Sigmoid colon (tissue), 7 donors: Measurements from ENCODE around the gene TRPM3. TPM values are rescaled to one million over a fixed set of nuclear protein-coding genes. Genes with fewer than 3 reads are reported as not detected.

Experiments
- DNase-seq: peaks from one replicate; pipeline ENCODE4 v3.0.0-alpha.2; 2019
- H3K27ac ChIP-seq, 4 donors: fragments of 200-600 bp; sonication (generic); one replicate each; pipeline ENCODE4 v1.5.1; 2016 to 2019; ENCODE audit warnings: mild to moderate bottlenecking in 1 of 4
- H3K27me3 ChIP-seq, 3 donors: fragments of 200-600 bp; sonication (generic); one replicate each; pipeline ENCODE4 v1.5.1; 2019; ENCODE audit warnings: mild to moderate bottlenecking in 1 of 3
- H3K36me3 ChIP-seq, 4 donors: fragments of 200-600 bp; sonication (generic); one replicate each; pipeline ENCODE4 v1.5.1; 2016 to 2019
- H3K4me1 ChIP-seq, 4 donors: fragments of 200-600 bp; sonication (generic); one replicate each; pipeline ENCODE4 v1.5.1; 2017 to 2019
- H3K4me3 ChIP-seq, 4 donors: fragments of 200-600 bp; sonication (generic); one replicate each; pipeline ENCODE4 v1.5.1; 2017 to 2019; ENCODE audit warnings: mild to moderate bottlenecking in 2 of 4, moderate library complexity in 1 of 4
- H3K9me3 ChIP-seq, 4 donors: fragments of 200-600 bp in 3 of 4; sonication (generic) in 3 of 4; one replicate each; pipeline versions ENCODE4 v1.5.1 to v1.6.1; 2013 to 2019
- EP300 ChIP-seq, 4 donors: sonication (generic); formaldehyde crosslinking; IDR thresholded peaks; one replicate each; pipeline ENCODE4 v1.6.1; 2017; ENCODE audit warnings: antibody characterized with exemption in 4 of 4
- POLR2A ChIP-seq, 2 donors: fragments of 450-650 bp; IDR thresholded peaks; one replicate each; pipeline ENCODE4 v1.6.1; 2016; ENCODE audit warnings: antibody characterized with exemption in 2 of 2, mild to moderate bottlenecking in 2 of 2, moderate library complexity in 2 of 2
- POLR2AphosphoS5 ChIP-seq, 4 donors: sonication (generic); formaldehyde crosslinking; IDR thresholded peaks; one replicate each; pipeline ENCODE4 v1.6.1; 2017; ENCODE audit warnings: antibody characterized with exemption in 4 of 4
- WGBS, 2 donors: extraction: QIAGEN DNeasy Blood & Tissue Kit; methylation state at CpG; one replicate each; pipeline ENCODE4 v1.1.7; 2013; 5-methylcytosine and 5-hydroxymethylcytosine counted together
- intact Hi-C: fragments of 100-400 bp; cut with DNase I; formaldehyde crosslinking; loops from one replicate; pipeline ENCODE4 v1.15.1; 2023
- polyA plus RNA-seq, 3 donors: library from polyadenylated mRNA; stranded (reverse); fragments of 200-250 nt; gene quantifications; one replicate each; pipeline ENCODE4 v1.2.3, GENCODE V29; 2013
- total RNA-seq, 4 donors: library from RNA; depleted of rRNA; stranded (reverse); fragments of >200 nt; gene quantifications; one replicate each; pipeline ENCODE4 v1.1.0, GENCODE V29; 2016
- TF ChIP-seq, protein P1 (sequence below), 4 experiments: fragments of 450-650 bp in 3 of 4; fragments of 200-600 bp in 1 of 4; IDR thresholded peaks; one replicate each; pipeline ENCODE4 v1.5.1; 2016 to 2019; ENCODE audit warnings: antibody characterized with exemption in 4 of 4, mild to moderate bottlenecking in 3 of 4, moderate library complexity in 2 of 4
- donor health status: healthy with polysubstance abuse.
- donor health status: Bipolar disorder and iron deficiency.
- donor health status: healthy.

Gene TRPM3
- total and polyA plus RNA-seq, 7 donors: 0.07 to 1.8 (median 0.41) TPM; not detected in 2

DNA sequence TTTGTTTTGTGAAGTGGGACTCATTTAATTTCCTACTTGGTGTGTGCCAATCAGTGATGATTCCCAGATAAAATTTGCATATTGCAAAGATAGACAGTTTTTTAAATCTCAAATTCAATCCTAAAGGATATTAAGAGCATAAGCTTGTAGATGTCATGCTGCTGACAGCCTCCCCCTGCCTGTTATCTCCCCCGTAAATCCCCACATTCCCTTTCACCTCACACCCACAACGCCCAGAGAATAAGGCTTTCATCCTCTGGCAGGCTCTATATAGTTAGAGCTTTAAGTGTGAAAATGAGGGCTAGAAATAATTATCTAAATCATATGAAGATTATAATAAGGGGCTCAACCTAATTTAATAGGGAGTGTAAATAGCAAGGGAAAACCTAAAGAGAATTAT, 265.0 kb downstream of the TRPM3 start:
- TF ChIP-seq EP300 (IDR thresholded peaks at IDR 0.05): no peak
- H3K27ac ChIP-seq: no peak overlapping the region
- DNase-seq: no peak
- no peaks in the 10 kb centered on the region for H3K9me3 ChIP-seq
- no peaks in the 10 kb centered on the region for H3K4me1 ChIP-seq
- H3K36me3 ChIP-seq: no peaks in the 10 kb centered on the region
- H3K27me3 ChIP-seq: no peaks in the 10 kb centered on the region
- H3K4me3 ChIP-seq: no peak overlapping the region
- intact Hi-C loops: no loop called here
- WGBS, 2 donors: 52 to 68% methylated on average over 2 of the region's 2 CpGs

DNA sequence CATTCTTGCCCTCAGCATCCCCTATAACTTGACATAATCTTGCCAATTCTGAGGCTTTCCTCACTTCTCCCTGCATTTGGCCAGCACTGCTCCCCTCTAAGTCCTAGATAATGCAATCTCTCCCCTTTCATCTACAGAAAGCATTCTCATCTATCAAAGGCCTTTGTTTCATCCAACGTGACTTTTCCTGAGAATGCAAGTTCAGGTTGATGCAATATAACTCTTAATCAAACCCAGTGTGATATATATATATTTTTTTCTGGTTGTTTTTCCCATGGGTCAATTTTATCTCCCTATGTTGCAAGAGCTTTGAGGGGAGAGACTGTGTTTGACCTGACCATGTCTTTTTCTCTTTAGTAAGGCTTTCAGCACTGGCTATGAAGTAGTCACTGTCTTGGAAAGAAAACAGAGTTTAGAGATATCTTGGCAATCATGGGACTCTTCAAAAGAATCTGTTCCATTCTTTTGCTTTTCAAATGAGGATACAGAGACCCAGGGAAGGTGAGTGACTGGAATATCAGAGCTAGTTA, 268.6 kb downstream of the TRPM3 start:
- no peak for TF ChIP-seq POLR2AphosphoS5 (IDR thresholded peaks at IDR 0.05)
- TF ChIP-seq POLR2A (IDR thresholded peaks at IDR 0.05): no peak
- TF ChIP-seq EP300 (IDR thresholded peaks at IDR 0.05): no peak
- TF ChIP-seq, protein P1, sequence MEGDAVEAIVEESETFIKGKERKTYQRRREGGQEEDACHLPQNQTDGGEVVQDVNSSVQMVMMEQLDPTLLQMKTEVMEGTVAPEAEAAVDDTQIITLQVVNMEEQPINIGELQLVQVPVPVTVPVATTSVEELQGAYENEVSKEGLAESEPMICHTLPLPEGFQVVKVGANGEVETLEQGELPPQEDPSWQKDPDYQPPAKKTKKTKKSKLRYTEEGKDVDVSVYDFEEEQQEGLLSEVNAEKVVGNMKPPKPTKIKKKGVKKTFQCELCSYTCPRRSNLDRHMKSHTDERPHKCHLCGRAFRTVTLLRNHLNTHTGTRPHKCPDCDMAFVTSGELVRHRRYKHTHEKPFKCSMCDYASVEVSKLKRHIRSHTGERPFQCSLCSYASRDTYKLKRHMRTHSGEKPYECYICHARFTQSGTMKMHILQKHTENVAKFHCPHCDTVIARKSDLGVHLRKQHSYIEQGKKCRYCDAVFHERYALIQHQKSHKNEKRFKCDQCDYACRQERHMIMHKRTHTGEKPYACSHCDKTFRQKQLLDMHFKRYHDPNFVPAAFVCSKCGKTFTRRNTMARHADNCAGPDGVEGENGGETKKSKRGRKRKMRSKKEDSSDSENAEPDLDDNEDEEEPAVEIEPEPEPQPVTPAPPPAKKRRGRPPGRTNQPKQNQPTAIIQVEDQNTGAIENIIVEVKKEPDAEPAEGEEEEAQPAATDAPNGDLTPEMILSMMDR (IDR thresholded peaks at IDR 0.05): no peak
- H3K4me3 ChIP-seq: no peak overlapping the region
- H3K27me3 ChIP-seq: no peaks in the 10 kb centered on the region
- no peaks in the 10 kb centered on the region for H3K36me3 ChIP-seq
- H3K9me3 ChIP-seq: no peaks in the 10 kb centered on the region
- 52 to 71% methylated on average over 1 of the region's 1 CpG for WGBS, 2 donors
- intact Hi-C loops: no loop called here
- no peaks in the 10 kb centered on the region for H3K4me1 ChIP-seq
- H3K27ac ChIP-seq: no peak overlapping the region
- no peak for DNase-seq

DNA sequence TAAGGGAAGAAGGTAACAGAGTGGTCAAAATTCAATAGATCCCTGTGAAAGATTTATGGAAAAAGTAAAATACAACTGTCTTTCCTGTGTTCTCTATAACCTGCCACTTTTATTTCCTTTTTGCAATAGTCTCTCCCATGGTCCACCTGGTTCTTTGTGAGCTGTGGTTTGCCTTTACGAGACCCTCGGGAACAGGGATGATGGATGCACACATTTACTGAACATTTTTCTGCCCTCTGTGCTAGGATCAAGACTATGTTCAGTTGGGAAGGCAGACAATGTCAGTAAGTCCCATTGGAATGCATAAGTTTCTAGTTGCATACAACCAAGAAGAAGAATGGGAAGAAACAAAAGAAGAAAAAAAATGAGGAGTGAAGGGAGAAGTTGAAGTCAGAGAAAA, 281.2 kb downstream of the TRPM3 start:
- Histone ChIP-seq H3K4me1 (no peaks in the 10 kb centered on the region), H3K27me3 (no peaks in the 10 kb centered on the region), H3K9me3 (no peaks in the 10 kb centered on the region), H3K27ac (no peak overlapping the region), H3K36me3 (no peaks in the 10 kb centered on the region), H3K4me3 (no peak overlapping the region)
- WGBS, 2 donors: 63 to 82% methylated on average over 2 of the region's 2 CpGs
- DNase-seq: no peak
- intact Hi-C loops: no loop called here
- TF ChIP-seq EP300 (IDR thresholded peaks at IDR 0.05) (no peak), POLR2AphosphoS5 (IDR thresholded peaks at IDR 0.05) (no peak), POLR2A (IDR thresholded peaks at IDR 0.05) (no peak)
- TF ChIP-seq, protein P1 (IDR thresholded peaks at IDR 0.05): no peak

DNA sequence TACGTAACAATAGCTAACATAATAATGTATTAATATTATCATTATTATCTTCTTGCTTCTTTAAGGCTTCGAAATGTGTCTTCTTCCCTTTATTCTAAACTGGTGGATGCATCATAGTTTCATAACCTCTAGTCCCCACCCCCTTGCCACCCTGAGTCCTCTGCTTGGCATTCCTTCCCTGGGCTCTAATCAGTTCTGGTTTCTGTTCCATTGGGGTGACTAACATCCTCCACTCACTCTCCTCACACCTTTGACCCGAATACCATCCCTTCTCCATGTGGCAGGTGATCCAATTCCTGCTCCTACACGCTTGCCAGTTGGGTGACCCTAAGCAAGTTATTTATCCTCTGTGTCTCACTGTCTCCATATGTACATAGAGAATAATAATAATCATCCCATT, 286.1 kb downstream of the TRPM3 start:
- DNase-seq: no peak
- TF ChIP-seq POLR2AphosphoS5 (IDR thresholded peaks at IDR 0.05): no peak
- H3K4me1 ChIP-seq: no peaks in the 10 kb centered on the region
- H3K4me3 ChIP-seq: no peak overlapping the region
- no peak overlapping the region for H3K27ac ChIP-seq
- no peaks in the 10 kb centered on the region for H3K27me3 ChIP-seq
- 79 to 83% methylated on average over 4 of the region's 4 CpGs for WGBS, 2 donors
- intact Hi-C loops: no loop called here
- H3K9me3 ChIP-seq: no peaks in the 10 kb centered on the region
- no peaks in the 10 kb centered on the region for H3K36me3 ChIP-seq

DNA sequence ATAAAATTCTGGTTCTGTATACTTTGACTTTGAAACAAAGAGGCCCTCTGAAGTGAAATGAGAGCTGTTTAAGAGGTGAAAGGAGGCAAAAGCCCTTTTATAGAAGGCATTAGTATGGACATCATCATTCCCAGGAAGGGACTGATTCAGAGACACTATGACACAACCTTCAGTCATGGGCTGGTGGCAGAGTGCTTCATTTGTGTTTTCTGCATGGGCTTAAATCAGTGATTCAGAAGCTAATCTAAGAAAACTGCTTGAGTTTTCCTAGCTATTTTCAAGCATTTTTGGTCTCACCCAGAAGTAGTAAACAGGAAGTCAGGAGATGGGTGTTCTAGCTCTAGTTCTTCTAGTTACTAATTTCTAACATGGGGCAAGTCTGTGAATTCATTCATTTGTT, 288.9 kb downstream of the TRPM3 start:
- Histone ChIP-seq H3K4me3 (no peak overlapping the region), H3K36me3 (no peaks in the 10 kb centered on the region), H3K27ac (no peak overlapping the region), H3K4me1 (no peaks in the 10 kb centered on the region), H3K9me3 (no peaks in the 10 kb centered on the region), H3K27me3 (no peaks in the 10 kb centered on the region)
- DNase-seq: no peak
- TF ChIP-seq POLR2AphosphoS5 (IDR thresholded peaks at IDR 0.05): no peak
- TF ChIP-seq, protein P1 (IDR thresholded peaks at IDR 0.05): no peak
- TF ChIP-seq POLR2A (IDR thresholded peaks at IDR 0.05): no peak
- TF ChIP-seq EP300 (IDR thresholded peaks at IDR 0.05): no peak
- intact Hi-C loops: no loop called here

DNA sequence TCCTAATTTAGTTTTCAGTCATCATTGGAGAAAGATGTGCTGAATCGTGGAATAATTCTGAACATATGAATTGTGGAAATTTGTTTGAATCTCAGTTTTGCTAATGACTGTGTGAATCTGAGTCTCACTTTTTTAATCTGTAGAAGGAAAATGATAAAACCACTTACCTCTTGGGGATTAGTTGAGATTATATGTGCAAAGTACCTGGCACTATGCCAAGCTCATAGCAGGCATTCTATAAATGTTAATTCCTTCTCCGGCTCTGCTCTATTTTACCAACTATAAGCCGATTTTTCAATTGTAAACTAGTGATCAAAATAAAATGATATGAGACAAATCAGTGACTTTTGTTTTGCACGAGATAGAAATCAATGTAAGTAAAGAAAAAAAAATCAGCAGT, 290.8 kb downstream of the TRPM3 start:
- H3K27ac ChIP-seq: no peak overlapping the region
- H3K9me3 ChIP-seq: no peaks in the 10 kb centered on the region
- DNase-seq: no peak
- no peak overlapping the region for H3K4me3 ChIP-seq
- H3K36me3 ChIP-seq: no peaks in the 10 kb centered on the region
- TF ChIP-seq POLR2A (IDR thresholded peaks at IDR 0.05) (no peak), POLR2AphosphoS5 (IDR thresholded peaks at IDR 0.05) (no peak), EP300 (IDR thresholded peaks at IDR 0.05) (no peak)
- TF ChIP-seq, protein P1 (IDR thresholded peaks at IDR 0.05): no peak
- H3K27me3 ChIP-seq: no peaks in the 10 kb centered on the region
- no peaks in the 10 kb centered on the region for H3K4me1 ChIP-seq
- 66 to 84% methylated on average over 4 of the region's 4 CpGs for WGBS, 2 donors
- intact Hi-C loops: no loop called here
